NCI-H82 treated with DMSO at 0.1 percent for 48 hours (cell line): ENCODE measurements around the gene NPC1L1.

Source experiments
- DNase-seq: peaks from one replicate; lab custom pipeline; 2025; ENCODE audit not compliant: unreplicated experiment; lab: John Stamatoyannopoulos, UW

NPC1L1 gene, protein sequence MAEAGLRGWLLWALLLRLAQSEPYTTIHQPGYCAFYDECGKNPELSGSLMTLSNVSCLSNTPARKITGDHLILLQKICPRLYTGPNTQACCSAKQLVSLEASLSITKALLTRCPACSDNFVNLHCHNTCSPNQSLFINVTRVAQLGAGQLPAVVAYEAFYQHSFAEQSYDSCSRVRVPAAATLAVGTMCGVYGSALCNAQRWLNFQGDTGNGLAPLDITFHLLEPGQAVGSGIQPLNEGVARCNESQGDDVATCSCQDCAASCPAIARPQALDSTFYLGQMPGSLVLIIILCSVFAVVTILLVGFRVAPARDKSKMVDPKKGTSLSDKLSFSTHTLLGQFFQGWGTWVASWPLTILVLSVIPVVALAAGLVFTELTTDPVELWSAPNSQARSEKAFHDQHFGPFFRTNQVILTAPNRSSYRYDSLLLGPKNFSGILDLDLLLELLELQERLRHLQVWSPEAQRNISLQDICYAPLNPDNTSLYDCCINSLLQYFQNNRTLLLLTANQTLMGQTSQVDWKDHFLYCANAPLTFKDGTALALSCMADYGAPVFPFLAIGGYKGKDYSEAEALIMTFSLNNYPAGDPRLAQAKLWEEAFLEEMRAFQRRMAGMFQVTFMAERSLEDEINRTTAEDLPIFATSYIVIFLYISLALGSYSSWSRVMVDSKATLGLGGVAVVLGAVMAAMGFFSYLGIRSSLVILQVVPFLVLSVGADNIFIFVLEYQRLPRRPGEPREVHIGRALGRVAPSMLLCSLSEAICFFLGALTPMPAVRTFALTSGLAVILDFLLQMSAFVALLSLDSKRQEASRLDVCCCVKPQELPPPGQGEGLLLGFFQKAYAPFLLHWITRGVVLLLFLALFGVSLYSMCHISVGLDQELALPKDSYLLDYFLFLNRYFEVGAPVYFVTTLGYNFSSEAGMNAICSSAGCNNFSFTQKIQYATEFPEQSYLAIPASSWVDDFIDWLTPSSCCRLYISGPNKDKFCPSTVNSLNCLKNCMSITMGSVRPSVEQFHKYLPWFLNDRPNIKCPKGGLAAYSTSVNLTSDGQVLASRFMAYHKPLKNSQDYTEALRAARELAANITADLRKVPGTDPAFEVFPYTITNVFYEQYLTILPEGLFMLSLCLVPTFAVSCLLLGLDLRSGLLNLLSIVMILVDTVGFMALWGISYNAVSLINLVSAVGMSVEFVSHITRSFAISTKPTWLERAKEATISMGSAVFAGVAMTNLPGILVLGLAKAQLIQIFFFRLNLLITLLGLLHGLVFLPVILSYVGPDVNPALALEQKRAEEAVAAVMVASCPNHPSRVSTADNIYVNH (N-terminal part only)

DNA sequence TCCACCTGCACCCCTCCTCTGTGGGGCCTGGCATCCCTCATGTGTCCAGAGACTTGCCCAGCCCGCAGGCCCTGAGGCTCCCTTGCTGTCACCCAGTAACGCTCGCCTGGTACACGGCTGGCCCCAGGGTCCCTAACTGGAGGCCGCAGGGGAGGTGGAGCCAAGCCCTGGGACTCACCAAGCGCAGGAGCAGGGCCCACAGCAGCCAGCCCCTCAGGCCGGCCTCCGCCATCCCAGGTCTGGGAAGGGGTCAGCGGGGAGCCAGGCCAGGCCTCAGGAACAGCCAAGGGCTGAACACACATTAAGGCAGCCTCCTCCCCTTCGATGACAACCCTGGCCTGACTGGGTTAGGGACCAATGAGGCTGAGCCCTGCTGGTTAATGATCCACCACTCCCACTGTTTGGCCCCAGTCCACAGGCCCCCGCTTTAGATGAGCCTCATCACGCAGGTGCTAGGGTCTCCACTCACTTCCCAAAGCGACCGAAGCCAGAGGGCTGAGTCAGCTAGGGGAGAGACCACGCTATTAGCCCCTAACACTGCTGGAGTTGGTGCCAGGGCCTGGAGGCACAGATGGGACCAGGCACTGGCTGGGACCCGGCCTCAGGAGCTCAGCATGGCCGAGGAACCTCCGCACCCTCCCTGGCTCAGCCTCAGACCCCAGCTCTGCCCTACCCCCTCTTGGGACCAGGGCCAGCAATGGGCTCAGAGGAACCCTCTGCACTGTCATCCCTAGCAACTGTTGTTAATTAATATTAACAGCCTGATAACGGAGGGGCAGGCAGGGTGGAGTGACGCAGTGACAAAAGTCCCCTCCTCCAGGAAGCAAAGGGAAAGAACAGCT is at the start of gene NPC1L1:
Gene NPC1L1 (minus strand): TSS at position 303 of the 842 bp plus-strand sequence. CDS start 71 bp downstream, at position 232.
- DNase-seq: no peak

- DNase-seq: no peak
These were observed 49.8 kb upstream of the NPC1L1 start for GRCh38 chr7:44590910-44591309.

DNA sequence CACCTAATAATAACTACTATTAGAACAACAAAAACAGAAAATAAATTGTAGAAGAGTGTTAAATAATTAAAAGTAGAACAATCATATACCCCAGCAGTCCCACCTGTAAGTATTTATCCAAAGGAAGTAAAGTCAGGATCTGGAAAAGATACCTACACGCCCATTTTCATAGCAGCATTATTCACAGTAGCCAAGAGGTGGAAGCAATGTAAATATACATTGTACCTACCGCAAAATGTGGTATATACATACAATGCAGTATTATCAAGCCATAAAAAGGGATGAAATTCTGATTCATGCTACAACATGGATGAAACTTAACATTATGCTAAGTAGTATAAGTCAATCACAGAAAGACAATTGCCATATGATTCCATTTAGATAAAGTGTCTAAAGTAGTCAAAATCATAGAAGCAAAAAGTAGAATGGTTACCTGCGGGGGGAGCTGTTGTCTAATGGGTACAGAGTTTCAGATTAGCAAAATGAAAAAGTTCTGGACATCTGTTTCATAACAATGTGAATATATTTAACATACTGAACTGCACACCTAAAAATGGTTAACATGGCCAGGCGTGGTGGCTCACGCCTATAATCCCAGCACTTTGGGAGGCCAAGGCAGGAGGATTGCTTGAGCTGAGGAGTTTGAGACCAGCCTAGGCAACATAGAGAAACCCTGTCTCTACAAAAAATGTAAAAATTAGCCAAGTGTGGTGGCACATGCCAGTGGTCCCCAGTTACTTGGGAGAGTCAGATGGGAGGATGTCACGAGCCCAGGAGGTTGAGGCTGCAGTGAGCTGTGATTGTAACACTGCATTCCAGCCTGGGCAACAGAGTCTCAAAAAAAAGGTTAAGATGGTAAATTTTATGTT is 46.9 kb upstream of the NPC1L1 start:
- peak; percentile 60 for DNase-seq

DNA sequence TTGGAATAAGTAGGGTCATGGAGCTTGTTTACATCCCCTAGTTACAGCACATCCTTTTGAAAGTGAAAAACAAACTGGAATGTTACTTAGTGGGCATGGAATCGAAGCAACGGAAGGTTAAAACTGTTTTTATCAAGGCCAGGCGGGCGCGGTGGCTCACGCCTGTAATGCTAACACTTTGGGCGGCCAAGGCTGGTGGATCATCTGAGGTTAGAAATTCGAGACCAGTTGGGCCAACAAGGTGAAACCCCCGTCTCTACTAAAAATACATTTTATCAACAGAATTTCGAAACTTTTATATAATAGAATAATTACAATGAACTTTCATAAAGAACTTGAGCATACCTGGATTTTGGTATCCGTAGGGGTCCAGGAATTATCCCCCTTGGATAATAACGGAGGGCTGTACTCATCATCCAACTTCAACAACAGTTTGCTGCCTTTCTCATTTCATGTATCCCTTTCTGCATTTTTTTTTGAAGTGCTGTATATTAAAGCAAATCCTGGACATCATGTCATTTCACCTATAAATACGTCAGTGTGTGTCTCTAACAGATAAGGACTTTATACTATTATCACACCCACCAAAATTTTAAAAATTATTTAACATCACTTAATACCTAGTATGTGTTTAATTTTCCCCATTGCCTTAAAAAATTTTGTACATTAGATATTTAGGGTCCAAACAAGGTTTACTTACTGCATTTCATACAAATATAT is 42.2 kb upstream of the NPC1L1 start:
- DNase-seq: no peak

DNA sequence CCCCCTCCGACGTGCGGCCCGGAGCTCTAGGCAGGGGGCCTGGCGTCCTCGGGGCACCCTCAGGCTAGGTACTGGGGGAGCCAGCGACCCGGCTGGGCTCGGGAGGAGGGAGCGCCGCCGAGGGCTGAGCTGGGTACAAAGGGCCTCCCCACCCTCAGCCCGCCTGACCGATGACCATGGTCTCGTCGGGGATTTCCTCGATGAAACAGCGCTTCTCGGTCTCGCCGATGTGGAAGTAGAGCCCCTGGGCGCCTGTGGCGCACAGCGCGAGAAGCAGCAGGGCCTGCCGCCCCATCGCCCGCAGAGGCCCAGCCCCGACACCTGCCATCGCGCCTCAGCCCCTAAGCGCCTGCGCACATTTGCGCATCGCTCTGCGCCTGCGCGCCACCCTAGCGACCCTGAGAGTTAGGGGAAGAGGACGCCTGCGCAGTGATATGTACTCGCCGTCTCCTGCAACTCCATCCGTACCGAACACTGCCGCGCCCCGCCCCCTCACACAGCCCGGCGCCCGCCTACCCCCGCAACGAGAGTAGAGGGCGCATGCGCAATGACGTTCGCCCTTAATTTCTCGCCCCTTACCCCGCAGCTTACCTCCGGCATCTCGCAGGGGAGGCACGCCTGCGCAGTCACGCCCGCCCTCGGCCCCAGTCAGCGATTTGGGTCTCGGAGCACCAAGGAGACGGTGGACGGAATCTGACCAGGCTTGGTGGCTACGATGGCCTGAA is 40.9 kb upstream of the NPC1L1 start, which contains the start of gene TMED4:
Gene TMED4 (minus strand): TSS at position 353 of the 725 bp plus-strand sequence. CDS start 25 bp downstream, at position 328.
- peak; percentile 100 for DNase-seq

GRCh38 chr7:44580945-44581878 is 40.1 kb upstream of the NPC1L1 start:
- no peak for DNase-seq

DNA sequence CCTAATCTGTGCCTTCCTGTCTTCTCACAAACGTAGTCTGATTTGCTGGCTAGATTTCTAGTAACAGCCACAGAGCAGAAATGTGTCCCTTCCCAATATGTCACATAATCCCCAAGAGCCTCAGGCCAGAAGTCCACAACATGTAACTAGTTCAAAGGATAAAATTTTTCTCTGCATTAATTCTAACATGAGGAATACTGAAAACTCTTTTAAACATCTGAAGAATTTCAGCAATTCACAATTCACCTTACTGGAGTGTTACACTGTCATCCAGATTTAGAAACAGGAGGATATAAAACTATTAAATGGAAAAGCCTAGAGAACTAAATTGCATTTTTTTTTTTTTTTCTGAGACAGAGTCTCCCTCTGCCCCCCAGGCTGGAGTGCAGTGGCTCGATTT is 35.1 kb upstream of the NPC1L1 start:
- DNase-seq: no peak

DNA sequence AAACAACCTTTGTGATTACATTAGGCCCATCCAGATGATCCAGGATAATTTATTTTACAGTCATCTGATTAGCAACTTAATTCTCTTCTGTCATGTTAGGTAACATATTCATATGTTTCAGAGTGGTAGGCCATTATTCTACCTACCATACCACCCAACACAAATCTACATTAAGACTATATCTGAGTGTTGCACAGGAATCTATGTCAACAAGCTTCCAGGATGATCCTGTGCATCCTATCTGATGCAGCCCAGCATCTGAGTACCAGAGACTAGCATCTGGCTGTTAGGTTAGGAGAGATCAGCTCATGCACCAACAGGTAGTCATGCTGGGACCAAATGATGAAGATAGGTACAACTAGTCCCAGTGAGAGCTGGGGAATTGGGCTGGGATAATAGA is 33.9 kb upstream of the NPC1L1 start:
- DNase-seq: no peak

DNA sequence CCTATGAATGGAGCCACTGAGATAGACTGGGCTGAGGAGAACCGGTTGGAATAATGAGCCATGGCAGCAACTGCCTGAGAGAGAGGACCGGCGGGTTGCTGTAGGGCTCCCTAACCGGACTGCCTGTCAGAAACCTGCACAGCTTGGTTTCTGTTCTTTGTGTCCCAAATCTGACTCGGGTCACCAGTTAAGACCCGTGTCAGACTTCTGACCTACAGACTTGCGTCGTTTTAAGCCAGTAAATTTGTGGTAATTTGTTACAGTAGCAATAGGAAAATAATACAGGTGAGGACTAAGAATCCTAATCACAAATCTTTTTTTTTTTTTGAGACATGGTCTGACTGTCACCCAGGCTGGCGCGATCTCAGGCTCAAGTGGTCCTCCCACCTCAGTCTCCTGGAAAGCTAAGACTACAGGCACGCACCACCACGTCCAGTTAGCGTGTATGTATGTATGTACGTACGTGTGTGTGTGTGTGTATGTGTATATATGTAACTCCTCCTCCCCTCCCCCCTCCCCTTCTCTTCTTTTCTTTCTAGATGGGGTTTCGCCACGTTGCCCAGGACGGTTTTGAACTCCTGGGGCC is 33.2 kb upstream of the NPC1L1 start:
- no peak for DNase-seq

DNA sequence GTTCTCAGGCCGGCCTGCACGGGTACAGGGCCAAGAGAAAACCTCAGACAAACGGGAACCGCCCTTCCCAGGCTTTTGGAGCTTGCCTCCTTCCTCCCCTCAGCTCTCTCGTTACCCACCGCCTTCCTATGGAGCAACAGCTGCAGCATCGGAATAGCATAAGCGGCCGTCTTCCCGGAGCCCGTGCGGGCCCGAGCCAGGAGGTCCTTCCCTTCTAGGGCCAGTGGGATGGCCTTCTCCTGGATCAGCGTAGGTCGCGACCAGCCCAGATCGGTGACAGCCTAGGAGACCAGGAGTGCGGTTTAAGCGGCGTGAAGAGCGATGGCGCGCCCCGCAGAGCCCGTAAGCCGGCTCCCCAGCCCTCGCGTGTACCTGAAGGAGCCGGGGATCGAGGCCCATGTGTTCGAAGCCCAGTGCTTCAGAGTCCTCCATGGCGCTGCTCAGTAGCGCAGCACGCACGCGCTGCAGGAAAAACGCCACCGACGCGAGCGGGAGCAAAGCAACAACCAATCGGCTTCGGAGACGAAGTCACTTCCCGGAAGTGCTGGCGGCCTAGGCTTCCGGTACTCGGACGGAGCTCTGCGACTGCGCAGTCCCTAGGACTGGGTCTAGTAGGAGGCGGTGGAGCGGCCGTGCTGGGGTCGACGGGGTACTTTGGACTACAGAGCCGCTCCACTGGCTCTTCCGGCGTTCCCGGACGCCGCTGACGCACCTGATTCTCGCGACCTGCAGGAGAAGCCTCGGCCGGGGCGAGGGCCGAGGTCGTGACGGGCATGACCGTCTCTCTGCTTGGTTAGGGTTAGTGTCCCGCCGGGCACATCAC is 32.5 kb upstream of the NPC1L1 start, which contains the start of gene DDX56:
Gene DDX56 (minus strand): TSS at position 445 of the 823 bp plus-strand sequence. CDS start 13 bp downstream, at position 432.
- peak; percentile 82 for DNase-seq

DNA sequence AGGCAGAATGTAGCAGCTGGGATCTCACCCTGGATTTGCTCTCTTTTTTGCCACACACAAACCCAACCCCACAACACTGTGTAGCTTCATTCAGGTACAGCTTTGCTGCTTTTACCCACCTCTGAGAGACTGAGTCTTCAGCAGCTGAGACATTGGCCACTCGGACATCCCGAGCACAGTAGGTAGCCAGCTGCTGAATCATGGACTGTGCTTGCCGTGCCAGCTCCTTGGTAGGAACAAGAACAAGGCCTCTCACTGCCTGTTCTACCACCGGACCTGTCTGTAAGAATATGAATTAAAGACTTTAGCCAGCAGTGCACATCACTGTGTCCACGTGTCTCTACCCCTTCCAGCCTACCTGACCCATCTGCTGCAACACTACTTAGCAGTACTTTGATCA is 31.6 kb upstream of the NPC1L1 start:
- no peak for DNase-seq

DNA sequence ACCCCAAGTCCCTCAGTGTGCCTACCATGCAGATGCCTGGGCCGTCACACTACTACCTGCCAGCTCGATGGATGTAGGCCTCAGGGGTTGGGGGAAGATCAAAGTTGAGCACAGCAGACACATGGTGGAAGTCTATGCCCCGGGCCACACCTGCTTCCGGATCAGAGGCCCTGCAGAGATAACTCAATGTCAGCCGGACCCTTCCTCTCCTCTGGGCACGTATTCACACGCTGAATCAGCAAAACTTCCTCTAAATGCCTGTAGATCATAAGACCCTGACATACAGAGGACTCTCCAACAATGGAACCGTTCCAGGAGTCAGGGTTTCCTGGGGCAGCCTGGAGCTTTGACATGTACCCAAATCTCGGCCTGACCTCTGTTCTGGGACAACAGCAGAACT is 28.8 kb upstream of the NPC1L1 start:
- DNase-seq: no peak

- no peak for DNase-seq
These were observed 27.8 kb upstream of the NPC1L1 start for GRCh38 chr7:44568771-44569560.

DNA sequence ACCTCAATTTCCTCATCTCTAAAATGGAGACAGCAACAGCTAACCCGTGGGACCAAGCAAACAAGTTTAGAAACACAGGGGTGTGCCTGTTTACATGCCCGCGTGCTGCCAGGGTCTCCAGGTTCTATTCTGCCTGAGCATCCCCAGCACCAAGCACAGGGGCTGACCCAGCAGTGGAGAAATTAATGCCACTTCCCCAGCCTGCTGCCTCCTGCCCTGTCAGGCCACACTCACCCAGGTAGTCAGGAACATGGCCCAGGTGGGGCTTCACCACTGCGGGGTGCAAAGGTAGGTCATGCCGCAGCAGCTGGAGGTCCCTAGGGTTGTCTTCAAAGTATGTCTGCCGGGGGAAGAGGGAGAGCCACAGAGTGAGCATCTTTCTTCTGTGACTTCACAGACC is 26.8 kb upstream of the NPC1L1 start:
- DNase-seq: no peak

DNA sequence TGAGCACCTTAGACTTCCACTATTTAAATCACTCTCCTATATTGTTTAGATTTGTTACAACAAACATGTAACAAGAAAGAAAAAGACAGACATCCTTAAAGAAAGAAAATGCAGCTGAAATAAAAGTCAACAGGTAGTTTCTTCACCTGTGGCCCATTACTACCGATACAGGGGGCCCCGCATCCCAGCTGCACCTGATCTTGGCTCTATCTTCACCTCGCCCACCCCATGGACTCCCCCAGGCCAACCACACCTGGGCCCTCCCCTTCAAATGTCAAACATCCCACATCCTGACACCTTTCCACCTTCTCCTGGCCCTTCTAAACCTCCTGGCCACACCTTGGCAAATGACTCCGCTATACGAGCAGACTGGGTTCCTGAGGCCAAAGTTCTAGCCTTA is 25.6 kb upstream of the NPC1L1 start:
- DNase-seq: no peak
